Uterine smooth muscle cell (primary cell): ENCODE data around the gene NCKAP5L. TPM values are rescaled to one million over a fixed set of nuclear protein-coding genes. Genes with fewer than 3 reads are reported as not detected.

Experiments used
- total RNA-seq: library from RNA; depleted of rRNA; stranded (reverse); fragments of >200 nt; gene quantifications from 2 replicates; pipeline ENCODE4 v1.2.3, GENCODE V29; 2014

The NCKAP5L gene, protein sequence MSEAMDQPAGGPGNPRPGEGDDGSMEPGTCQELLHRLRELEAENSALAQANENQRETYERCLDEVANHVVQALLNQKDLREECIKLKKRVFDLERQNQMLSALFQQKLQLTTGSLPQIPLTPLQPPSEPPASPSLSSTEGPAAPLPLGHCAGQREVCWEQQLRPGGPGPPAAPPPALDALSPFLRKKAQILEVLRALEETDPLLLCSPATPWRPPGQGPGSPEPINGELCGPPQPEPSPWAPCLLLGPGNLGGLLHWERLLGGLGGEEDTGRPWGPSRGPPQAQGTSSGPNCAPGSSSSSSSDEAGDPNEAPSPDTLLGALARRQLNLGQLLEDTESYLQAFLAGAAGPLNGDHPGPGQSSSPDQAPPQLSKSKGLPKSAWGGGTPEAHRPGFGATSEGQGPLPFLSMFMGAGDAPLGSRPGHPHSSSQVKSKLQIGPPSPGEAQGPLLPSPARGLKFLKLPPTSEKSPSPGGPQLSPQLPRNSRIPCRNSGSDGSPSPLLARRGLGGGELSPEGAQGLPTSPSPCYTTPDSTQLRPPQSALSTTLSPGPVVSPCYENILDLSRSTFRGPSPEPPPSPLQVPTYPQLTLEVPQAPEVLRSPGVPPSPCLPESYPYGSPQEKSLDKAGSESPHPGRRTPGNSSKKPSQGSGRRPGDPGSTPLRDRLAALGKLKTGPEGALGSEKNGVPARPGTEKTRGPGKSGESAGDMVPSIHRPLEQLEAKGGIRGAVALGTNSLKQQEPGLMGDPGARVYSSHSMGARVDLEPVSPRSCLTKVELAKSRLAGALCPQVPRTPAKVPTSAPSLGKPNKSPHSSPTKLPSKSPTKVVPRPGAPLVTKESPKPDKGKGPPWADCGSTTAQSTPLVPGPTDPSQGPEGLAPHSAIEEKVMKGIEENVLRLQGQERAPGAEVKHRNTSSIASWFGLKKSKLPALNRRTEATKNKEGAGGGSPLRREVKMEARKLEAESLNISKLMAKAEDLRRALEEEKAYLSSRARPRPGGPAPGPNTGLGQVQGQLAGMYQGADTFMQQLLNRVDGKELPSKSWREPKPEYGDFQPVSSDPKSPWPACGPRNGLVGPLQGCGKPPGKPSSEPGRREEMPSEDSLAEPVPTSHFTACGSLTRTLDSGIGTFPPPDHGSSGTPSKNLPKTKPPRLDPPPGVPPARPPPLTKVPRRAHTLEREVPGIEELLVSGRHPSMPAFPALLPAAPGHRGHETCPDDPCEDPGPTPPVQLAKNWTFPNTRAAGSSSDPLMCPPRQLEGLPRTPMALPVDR (N-terminal part only)
- total RNA-seq: 14.3 and 24.4 TPM in 2 replicates

GRCh38 chr12:49828133-49829091 lies at the start of gene NCKAP5L:
NCKAP5L (minus strand) TSS chr12:49828413; CDS start chr12:49804044, 24,369 bp downstream.

DNA sequence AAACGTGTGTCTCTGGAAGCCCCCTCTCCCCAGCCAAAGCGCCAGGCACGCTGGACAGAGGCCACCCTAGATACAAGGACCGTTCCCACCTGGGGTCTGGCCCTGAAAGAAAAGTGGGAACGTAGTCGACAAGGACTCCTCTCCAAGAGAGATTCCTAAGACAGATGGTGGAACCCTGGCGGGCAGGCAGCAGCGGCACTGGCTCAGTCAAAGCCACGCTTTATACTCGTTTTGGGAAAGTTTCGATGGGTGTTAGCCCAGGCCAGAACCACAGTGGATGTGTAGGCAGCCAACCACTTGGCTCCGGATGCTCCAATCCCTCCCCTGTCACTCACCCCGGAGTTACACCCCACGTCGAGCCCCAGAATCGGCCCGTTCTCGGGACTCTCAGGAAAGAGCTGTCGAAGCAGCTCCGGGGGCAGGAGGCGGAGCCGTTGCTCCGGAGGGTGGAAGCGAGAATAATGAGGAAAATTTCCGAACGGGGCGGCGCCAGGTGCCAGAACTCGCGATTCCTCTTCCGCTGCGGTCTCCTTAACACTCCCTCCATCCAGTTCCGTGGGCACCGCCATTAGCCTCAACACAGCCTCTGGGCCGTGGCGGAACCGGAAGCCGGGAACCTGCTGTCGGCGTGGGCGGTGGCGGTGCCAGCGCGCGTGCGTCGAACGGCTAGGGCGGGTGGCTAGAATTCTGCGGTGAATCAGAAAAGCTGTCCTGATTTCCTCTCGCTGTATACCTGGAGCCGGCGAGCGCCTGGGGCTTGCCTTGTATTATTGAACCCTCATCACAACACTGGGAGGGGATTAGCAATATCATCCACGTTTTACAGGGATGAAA lies 14.5 kb upstream of the NCKAP5L start, which contains the start of gene BCDIN3D:
Gene BCDIN3D (minus strand): TSS at position 588 of the 834 bp plus-strand sequence. CDS start 19 bp downstream, at position 569.

Other genes with a start within 250 kb of the NCKAP5L start
- gene FAM186B, start 222.8 kb downstream of the NCKAP5L start, total RNA-seq: 0.12 and 0.22 TPM in 2 replicates
- 12.4 and 17.6 TPM in 2 replicates for gene PRPF40B, start 204.9 kb downstream of the NCKAP5L start, total RNA-seq
- gene FMNL3, start 121.0 kb downstream of the NCKAP5L start, total RNA-seq: 26.2 and 26.3 TPM in 2 replicates
- gene TMBIM6, start 86.9 kb downstream of the NCKAP5L start, total RNA-seq: 361 and 382 TPM in 2 replicates
- 4.1 and 4.6 TPM in 2 replicates for gene BCDIN3D, start 14.7 kb upstream of the NCKAP5L start, total RNA-seq
- 1.5 and 3.0 TPM in 2 replicates for gene FAIM2, start 75.5 kb upstream of the NCKAP5L start, total RNA-seq
- not detected in 2 replicates for gene AQP2, start 122.3 kb upstream of the NCKAP5L start, total RNA-seq
- not detected in 2 replicates for gene AQP5, start 133.5 kb upstream of the NCKAP5L start, total RNA-seq
- gene AQP6, start 144.5 kb upstream of the NCKAP5L start, total RNA-seq: 0.12 TPM in 1 of 2 replicates, not detected in the other
- 51.1 and 168 TPM in 2 replicates for gene RACGAP1, start 197.1 kb upstream of the NCKAP5L start, total RNA-seq
- 0.66 and 3.6 TPM in 2 replicates for gene ASIC1, start 229.2 kb upstream of the NCKAP5L start, total RNA-seq